CD4-positive, alpha-beta T cell treated with Interleukin-6 at 100 ng/mL for 8 hours (primary cell): ENCODE measurements around the gene WDR6.
A peak's percentile ranks its signal among the peaks of the same experiment; 100 is the strongest.
"Not testable (repeated sequence)": the region's sequence is repeated elsewhere in the genome, so short reads cannot be mapped to it uniquely, and the experiment has no call there.

Experiments used
- DNase-seq: peaks from one replicate; pipeline ENCODE4 v3.0.0-alpha.2; 2020; ENCODE audit warnings: mixed read lengths, low spot score

The WDR6 gene

DNA sequence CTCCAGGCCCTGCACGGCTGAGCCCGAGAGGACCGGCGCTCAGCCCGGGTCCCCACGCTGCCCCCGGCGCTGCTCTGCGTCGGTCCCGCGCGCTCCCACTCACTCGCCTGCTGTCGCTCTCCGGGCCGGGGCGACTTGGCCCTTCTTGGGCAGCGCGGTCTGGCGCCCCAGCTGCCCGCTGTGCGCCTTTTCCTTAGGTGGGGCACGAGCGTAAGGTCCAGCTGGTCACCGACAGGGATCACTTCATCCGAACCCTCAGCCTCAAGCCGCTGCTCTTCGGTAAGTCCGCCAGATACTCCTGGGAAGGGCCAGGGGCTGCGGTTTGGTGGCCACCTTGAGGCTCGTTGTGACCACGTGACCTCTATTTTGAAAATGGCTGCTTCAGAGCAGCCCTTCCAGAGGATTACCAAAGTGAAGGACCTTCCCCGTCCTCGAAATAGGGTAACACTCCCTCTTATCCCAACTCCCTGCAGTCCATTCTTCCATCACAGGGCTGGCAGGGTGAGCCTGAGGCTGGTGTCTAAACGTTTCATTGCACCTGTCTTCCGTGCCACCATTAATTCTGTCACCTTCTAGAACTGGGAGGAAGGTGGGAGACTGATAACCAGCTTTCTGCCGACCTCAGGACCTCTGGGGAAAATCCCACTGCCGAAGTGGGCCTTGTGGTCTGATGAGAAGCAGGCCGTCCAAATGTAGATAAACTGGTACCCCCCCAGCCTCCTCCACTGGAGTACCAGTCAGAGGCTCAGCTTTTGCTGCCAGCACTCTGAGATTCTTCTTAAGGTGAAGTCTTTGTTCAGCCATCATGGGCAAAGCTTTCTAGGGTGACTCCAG, 16.3 kb upstream of the WDR6 start:
- DNase-seq, result peak; percentile 27

DNA sequence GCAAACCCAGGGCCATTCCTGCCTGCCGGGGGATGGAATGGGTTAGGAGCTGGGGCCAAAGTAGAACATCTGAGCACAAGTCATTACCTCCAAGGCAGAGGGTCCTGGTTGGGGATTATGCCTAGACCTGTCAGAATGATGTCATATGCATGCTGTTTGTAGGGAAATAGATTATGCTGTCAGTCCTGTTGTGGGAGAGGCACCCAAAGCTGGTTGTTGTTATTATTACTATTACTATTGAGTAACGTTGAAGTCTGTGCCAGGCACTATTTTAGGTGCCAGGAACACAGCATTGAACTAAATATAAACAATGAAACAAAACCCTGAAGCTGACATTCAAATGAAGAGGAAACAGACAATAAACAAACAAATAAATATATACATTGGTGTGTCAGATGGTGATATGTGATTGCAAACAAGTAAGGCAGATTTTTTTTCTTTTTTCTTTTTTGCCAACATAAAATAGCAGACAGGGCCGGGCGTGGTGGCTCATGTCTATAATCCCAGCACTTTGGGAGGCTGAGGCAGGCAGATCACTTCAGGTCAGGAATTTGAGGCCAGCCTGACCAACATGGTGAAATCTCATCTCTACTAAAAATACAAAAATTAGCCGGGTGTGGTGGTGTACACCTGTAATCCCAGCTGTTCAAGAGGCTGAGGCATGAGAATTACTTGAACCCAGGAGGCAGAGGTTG, 15.2 kb upstream of the WDR6 start:
- DNase-seq, result no peak

DNA sequence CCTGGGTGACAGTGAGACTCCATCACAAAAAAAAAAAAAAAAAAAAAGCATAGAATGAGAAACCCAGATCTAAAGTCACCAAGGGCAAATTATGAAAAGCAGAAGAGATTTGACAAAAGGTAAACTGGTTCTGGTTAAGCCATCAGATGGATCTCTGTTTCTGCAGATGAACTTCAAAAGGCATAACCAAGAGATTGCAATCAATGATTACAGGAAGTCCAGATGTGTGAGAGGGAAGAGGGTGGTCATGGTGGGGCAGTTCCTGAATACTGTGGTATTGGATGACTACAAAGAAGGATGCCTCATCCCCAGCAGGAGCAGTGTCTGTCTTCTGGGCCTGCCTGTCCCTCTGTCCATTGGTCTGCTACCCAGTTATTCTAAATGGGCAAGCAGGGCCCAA, 13.4 kb upstream of the WDR6 start:
- DNase-seq, result no peak

GRCh38 chr3:48996640-48997039, 10.6 kb upstream of the WDR6 start:
- DNase-seq, result no peak

DNA sequence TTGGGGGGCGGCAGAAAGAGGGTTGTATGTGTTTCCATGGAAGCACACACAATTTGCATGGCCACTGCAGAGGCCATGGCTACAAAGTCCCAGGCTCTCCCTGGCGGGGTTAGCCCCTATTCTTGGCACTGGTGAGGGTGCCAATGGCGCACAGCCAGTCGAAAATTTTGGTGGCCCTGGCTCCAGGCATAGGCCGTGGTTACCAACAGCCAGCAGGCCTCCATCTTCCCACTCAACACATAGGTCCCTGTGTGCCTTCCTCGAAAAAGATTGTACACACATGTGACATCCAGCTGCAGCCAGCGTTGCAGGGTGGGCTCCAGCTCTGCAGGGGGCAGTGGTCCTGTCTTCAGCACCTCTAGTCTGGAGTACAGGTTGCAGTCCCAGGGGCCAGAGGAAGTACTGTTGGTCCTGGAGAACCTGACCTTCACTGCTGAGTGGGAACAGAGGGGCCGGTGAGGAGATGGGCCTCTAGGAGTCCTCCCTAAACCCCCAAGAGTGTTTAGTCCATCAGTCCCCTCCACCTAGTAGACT, 10.0 kb upstream of the WDR6 start:
- no peak for DNase-seq

GRCh38 chr3:48997714-48998637, 9.2 kb upstream of the WDR6 start:
- no peak for DNase-seq

DNA sequence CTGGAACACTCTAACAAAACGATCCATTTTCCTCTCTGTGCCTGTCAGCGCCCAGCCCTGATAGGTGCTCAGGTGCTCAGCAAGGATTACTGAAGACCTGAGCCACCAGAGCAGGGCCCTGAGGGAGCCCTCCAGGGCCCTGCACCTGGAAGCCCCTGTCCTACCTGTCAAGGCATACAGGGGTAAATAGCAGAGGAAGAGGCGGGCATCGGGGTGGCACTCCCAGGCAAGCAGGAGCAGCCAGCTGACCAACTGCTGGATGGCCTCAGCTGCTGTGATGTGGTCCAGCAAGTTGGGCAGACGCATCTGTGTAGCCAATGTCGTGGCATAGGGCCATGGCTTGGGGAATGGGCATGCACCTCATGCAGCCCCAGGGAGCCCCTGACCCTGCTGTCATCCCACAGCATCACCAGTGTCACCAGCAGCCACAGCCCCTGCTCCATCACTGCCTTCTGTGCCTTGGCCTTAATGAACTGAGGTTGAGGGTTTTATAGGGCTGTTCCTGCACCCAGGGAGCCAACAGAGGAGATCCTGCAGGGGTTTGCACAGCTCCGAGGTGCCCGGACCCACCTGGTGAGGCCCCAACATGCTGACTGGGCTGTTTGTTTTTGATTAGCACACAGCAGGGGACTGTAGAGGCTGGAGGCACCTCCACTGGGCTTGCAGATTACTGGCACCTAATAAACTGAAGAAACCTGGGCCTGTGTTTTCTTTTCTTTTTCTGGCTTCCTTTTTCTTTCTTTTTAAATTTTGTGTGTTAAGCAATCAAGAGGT, 7.9 kb upstream of the WDR6 start:
- no peak for DNase-seq

DNA sequence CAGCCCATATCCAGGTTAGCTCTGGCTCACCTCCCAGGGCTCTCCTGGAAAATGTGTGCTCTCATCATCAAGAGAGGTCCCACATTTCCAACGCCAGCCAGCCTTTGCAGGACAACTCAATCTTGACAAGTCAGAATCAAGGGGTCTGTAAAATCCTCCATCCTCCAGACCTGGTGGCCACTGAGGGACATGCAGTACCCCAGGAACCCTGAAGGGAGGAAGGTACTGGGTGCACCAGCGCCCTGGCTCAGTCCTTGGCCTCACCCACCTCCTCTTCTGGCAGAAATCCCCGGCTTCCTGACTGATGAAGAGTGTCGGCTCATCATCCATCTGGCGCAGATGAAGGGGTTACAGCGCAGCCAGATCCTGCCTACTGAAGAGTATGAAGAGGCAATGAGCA, 6.0 kb upstream of the WDR6 start:
- DNase-seq, result no peak

- DNase-seq, result no peak
Measured at GRCh38 chr3:49004352-49005302, 2.6 kb upstream of the WDR6 start.

DNA sequence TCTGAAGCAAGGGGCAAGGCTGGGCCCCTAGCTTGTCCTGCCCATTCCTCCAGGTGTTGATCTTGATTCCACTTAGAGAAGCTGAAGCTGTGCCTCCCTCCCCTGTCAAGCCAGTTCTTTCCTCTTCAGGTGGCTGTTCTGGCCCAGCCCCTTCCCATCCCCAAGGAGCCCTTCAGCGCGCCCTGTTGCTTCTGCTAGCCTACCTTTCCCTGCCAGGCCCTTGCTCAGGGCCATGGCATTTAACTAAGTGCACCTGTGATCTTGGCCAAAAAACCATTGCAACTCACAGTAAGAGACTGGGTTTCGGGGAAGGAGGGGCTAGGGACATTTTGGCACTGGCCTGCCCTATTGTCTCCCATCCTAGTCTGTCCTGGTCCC, 1.9 kb upstream of the WDR6 start:
- no peak for DNase-seq

DNA sequence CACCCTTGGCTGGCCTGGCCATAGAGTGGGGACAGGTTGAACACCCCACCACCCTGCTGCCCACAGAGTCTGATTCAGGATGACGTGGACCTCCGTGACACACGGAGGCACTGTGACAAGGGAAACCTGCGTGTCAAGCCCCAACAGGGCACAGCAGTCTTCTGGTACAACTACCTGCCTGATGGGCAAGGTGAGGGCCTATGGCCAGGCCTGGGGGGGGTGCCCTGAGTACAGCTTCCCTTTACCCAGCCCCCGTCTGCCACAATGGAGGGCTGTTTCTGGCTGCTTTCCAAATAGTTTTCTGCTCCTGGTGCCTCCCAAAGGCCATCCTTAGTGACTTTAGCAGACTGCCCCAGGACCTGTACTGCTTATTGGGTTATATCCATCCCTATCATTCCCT, 1.2 kb upstream of the WDR6 start:
- DNase-seq, result no peak

DNA sequence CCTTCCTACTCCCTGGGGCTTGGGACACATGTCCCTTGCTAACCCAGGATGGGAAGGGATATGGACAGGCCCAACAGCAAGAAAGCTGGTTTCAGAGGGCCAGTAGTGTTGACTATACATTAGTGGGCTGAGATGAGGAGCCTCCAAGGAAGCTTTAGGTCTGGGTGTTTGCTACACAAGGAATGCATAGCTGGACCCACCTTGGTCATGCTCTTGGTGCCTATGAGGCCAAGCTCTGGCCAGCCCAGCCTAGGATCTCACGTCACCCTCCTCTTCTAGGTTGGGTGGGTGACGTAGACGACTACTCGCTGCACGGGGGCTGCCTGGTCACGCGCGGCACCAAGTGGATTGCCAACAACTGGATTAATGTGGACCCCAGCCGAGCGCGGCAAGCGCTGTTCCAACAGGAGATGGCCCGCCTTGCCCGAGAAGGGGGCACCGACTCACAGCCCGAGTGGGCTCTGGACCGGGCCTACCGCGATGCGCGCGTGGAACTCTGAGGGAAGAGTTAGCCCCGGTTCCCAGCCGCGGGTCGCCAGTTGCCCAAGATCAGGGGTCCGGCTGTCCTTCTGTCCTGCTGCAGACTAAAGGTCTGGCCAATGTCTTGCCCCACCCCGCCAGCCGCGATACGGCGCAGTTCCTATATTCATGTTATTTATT, 653 bp upstream of the WDR6 start:
- DNase-seq, result no peak

DNA sequence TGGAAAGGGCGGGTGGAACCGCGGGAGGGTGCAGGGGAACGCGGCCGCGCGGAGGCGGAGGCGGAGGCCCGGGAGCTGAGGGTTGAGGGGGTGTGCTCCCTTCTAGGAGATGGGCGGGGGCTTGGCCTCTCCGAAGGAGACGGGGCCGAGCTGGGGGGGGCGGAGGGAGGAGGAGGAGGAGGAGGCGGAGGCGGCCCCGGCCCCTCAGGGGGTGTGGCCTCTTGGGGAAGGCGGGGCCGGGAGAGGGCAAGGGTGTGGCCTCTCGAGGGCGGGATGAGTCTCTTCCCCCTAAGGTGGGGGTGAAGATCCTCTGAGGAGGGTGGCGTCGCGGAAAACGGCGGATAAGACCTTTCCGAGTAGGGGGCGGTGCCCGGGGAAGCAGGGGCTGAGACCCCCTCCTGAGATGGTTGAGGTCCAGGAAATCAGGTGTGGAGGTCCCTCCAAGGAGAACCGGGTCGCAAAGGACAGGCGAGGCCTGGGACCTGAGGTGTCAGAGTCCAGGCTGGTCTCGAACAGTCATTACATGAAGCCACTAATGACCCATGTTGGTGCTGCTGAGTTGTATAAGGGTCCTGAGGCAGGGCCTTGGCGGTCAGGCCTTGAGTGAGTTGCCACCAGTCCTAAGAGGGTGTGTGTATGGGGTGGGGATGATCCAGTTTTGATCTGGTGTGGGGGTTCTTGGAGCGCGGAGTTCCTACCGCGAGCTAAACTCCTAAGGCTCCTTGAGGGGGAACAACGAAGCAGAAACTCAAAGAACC, 759 bp downstream of the WDR6 start:
- peak; percentile 88 for DNase-seq

DNA sequence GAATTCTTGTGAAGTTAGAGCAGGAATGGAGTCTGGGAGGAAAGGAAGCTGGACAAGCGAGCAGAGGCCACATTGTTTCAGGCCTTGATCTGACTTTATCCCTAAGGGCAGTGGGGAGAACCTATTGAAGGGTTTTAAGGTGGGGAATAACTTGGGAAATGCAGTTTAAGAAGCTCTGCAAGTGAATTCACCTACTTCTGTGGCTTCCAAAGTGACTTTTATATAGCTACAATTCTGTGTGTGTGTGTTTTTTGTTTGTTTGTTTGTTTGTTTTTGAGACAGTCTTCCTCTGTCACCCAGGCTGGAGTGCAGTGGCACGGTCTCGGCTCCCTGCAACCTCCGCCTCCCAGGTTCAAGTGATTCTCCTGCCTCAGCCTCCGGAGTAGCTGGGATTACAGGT, 1.4 kb downstream of the WDR6 start:
- not testable (repeated sequence) for DNase-seq

DNA sequence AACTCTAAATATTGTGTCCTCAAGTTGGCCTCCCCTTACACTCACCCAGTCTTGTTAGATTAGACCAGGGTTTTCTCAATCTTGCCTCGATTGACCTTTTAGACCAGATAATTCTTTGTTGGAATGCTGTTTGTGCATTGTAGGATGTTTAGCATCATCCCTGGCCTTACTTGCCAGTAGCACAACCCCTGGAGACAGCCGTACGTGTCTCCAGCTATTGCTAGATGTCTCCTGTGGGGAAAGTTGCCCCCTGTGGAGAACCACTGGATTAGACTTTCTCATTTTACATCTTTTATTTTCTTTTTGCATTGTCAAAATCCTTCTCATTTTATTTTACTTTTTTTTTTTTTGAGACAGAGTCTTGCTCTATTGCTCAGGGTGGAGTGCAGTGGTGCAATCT, 2.2 kb downstream of the WDR6 start:
- no peak for DNase-seq

DNA sequence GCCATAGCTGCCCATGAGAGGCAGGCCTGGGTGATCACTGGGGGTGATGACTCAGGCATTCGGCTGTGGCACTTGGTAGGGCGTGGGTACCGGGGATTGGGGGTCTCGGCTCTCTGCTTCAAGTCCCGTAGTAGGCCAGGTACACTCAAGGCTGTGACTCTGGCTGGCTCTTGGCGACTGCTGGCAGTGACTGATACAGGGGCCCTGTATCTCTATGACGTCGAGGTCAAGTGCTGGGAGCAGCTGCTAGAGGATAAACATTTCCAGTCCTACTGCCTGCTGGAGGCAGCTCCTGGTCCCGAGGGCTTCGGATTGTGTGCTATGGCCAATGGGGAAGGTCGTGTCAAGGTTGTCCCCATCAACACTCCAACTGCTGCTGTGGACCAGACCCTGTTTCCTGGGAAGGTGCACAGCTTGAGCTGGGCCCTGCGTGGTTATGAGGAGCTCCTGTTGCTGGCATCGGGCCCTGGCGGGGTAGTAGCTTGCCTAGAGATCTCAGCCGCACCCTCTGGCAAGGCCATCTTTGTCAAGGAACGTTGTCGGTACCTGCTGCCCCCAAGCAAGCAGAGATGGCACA, 5.3 kb downstream of the WDR6 start:
- no peak for DNase-seq

GRCh38 chr3:49013113-49013737, 6.0 kb downstream of the WDR6 start:
- no peak for DNase-seq
